ENCODE data around the gene SLC4A7.

The SLC4A7 gene

GRCh38 chr3:27376109-27376772 lies 107.9 kb downstream of the SLC4A7 start:
- CTCF ChIA-PET, result interaction anchor here (0.9 to 1.7 kb wide), 3 partner anchors 11 to 110 kb away, joined by 3 to 6 read pairs (median 3); no protein-coding TSS in a partner anchor
- TF ChIP-seq CTCF (IDR thresholded peaks at IDR 0.05; ENCODE audit: control extremely low read depth, extremely low read depth, low read depth, missing control alignments), result no peak
- no peak for DNase-seq (ENCODE audit: extremely low spot score)
- POLR2A ChIA-PET, result no interaction called here

- ChIA-PET POLR2A (interaction anchor here (0.6 kb wide), 1 partner anchor 116 kb away, joined by 3 read pairs; the partner anchor contains the start of gene SLC4A7), CTCF (interaction anchor here (0.9 to 5.7 kb wide), 8 partner anchors 9 to 313 kb away, joined by 3 to 30 read pairs (median 3); partner anchors contain the start of gene SLC4A7)
- no peak for TF ChIP-seq CTCF (IDR thresholded peaks at IDR 0.05; ENCODE audit: control extremely low read depth, extremely low read depth, low read depth, missing control alignments)
- peak; percentile 96 for DNase-seq (ENCODE audit: extremely low spot score)
These were observed 115.2 kb downstream of the SLC4A7 start, which contains the start of gene NEK10 for GRCh38 chr3:27368831-27369607. Gene NEK10 (minus strand): TSS chr3:27369383. CDS start chr3:27352882, 16,501 bp downstream.

GRCh38 chr3:27366062-27366591 lies 118.1 kb downstream of the SLC4A7 start:
- TF ChIP-seq CTCF (IDR thresholded peaks at IDR 0.05; ENCODE audit: control extremely low read depth, extremely low read depth, low read depth, missing control alignments), result no peak
- no peak for DNase-seq (ENCODE audit: extremely low spot score)
- POLR2A ChIA-PET, result no interaction called here
- CTCF ChIA-PET, result interaction anchor here (0.7 to 5.7 kb wide), 7 partner anchors 8 to 105 kb away, joined by 3 to 30 read pairs (median 5); no protein-coding TSS in a partner anchor

- no peak for TF ChIP-seq CTCF (IDR thresholded peaks at IDR 0.05; ENCODE audit: control extremely low read depth, extremely low read depth, low read depth, missing control alignments)
- POLR2A ChIA-PET, result no interaction called here
- DNase-seq (ENCODE audit: extremely low spot score), result no peak
- CTCF ChIA-PET, result interaction anchor here (1.1 to 2.1 kb wide), 5 partner anchors 9 to 107 kb away, joined by 3 to 5 read pairs (median 4); partner anchors contain the start of gene NEK10
These were observed 123.8 kb downstream of the SLC4A7 start for GRCh38 chr3:27360113-27361078.

- ChIA-PET POLR2A (no interaction called here), CTCF (interaction anchor here (0.6 to 1.8 kb wide), 22 partner anchors 9 to 327 kb away, joined by 3 to 30 read pairs (median 4); partner anchors contain the start of gene NEK10)
- no peak for TF ChIP-seq CTCF (IDR thresholded peaks at IDR 0.05; ENCODE audit: control extremely low read depth, extremely low read depth, low read depth, missing control alignments)
- no peak for DNase-seq (ENCODE audit: extremely low spot score)
These were observed 125.8 kb downstream of the SLC4A7 start for GRCh38 chr3:27358372-27358771.

All from GM10248 (cell line).